HG02763 (cell line): Measurements from ENCODE around the gene ALKBH6.

ENCODE experiments used
- ATAC-seq: cut with Tn5 transposase; IDR thresholded peaks from one replicate; pipeline ENCODE4 v1.9.1; 2021; ENCODE audit warnings: mild to moderate bottlenecking, moderate library complexity; ENCODE audit not compliant: unreplicated experiment

ALKBH6 gene

GRCh38 chr19:35960432-35960972 is 53.5 kb downstream of the ALKBH6 start:
- no peak for ATAC-seq

GRCh38 chr19:35959968-35960320 is 54.1 kb downstream of the ALKBH6 start:
- ATAC-seq, result no peak
